ENCODE results near the gene PTPN20.

PTPN20 gene

GRCh38 chr10:47035819-47036337, 124.7 kb downstream of the PTPN20 start:
- DNase-seq = no peak
- TF ChIP-seq POLR2A (IDR thresholded peaks at IDR 0.05; ENCODE audit: low read length) (no peak), GATA1 (IDR thresholded peaks at IDR 0.05; ENCODE audit: low read depth, low read length) (no peak)

GRCh38 chr10:47036771-47037170, 125.5 kb downstream of the PTPN20 start:
- DNase-seq = no peak

GRCh38 chr10:47037654-47038425, 126.6 kb downstream of the PTPN20 start:
- TF ChIP-seq POLR2A (IDR thresholded peaks at IDR 0.05; ENCODE audit: low read length) (no peak), GATA1 (IDR thresholded peaks at IDR 0.05; ENCODE audit: low read depth, low read length) (no peak)
- DNase-seq = no peak

More at GRCh38 chr10:47036771-47037170, 125.5 kb downstream of the PTPN20 start:
- TF ChIP-seq GATA1 (IDR thresholded peaks at IDR 0.05; ENCODE audit: low read depth, low read length) = no peak
- no peak for TF ChIP-seq POLR2A (IDR thresholded peaks at IDR 0.05; ENCODE audit: low read length)

DNA sequence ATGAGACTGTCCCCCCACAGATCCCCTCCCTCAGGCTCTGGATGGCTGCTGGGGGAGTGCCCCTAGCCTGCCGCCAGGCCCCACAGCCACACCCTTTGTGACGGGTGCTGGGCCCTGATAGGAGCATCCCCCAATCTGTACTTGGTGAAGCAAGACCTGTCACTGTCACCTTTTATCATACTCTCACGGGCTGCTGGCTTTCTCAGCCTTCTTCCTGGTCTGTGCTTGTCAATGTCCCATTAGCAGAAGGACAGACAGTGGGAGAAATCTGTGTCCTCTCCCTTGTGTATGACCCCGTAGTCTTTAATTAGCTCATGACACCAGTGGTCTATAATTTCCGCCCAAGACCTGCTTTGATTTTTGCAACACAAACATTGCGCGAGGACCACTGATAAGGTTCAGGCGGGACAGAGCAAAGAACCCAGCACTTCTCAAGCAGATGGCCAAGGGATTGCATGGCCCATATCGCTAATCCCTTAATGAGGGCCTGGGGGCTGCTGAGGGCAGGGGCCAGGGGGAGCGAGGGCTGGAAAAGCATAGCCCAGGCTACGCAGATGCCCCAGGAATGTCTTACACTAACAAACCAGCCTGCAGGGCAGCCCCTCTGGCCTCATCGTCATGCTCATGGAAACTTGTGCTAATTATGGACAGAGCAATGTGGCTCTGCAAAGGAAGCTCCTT, 127.8 kb downstream of the PTPN20 start:
- peak in 1 of 2 experiments; percentile 15 for DNase-seq
- no peak for TF ChIP-seq POLR2A (IDR thresholded peaks at IDR 0.05; ENCODE audit: low read length)
- no peak for TF ChIP-seq GATA1 (IDR thresholded peaks at IDR 0.05; ENCODE audit: low read depth, low read length)

DNA sequence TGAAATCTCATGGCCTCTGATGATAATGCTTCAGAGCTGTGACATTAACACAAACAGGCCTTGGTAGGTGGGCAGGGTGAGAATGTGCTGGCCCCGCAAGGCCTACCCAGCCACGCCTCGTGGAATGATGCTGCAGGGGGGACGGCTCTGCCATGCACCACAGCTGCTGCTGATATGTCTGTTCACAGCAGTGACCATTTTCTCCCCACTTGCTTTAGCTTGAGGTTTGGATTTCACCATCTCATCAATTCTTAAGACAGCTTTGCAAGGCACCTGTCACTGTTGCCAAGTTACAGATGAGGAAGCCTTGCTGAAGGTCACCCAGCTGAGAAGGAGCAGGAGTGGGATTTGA, 128.3 kb downstream of the PTPN20 start:
- TF ChIP-seq POLR2A (IDR thresholded peaks at IDR 0.05; ENCODE audit: low read length) (no peak), GATA1 (IDR thresholded peaks at IDR 0.05; ENCODE audit: low read depth, low read length) (no peak)
- DNase-seq = no peak

- TF ChIP-seq GATA1 (IDR thresholded peaks at IDR 0.05; ENCODE audit: low read depth, low read length) (no peak), POLR2A (IDR thresholded peaks at IDR 0.05; ENCODE audit: low read length) (no peak)
- DNase-seq = no peak
Observed at GRCh38 chr10:47040041-47040491, 128.8 kb downstream of the PTPN20 start.

DNA sequence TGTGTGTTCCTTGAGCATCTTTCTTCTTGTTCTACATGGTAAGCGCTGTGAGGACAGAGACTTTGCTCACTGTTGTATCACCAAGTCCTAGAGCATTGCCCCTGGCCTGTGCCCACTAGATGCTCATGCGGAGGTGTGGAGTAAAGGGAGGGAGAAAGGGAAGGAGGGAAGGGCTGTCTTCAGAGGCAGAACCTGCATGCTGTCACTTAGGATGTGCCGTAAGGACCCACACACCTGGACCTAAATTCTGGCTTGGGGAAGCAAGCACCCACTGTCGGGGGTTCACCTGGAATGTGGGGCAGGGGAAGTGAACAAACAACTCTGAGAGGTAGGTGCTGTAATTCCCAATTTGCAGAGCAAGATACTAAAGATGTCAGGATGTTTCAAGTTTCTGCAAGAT, 129.5 kb downstream of the PTPN20 start:
- DNase-seq = no peak
- TF ChIP-seq GATA1 (IDR thresholded peaks at IDR 0.05; ENCODE audit: low read depth, low read length) (no peak), POLR2A (IDR thresholded peaks at IDR 0.05; ENCODE audit: low read length) (no peak)

GRCh38 chr10:47041396-47042198, 130.4 kb downstream of the PTPN20 start:
- TF ChIP-seq POLR2A (IDR thresholded peaks at IDR 0.05; ENCODE audit: low read length) (no peak), GATA1 (IDR thresholded peaks at IDR 0.05; ENCODE audit: low read depth, low read length) (no peak)
- no peak for DNase-seq

- no peak for DNase-seq
- TF ChIP-seq POLR2A (IDR thresholded peaks at IDR 0.05; ENCODE audit: low read length) (no peak), GATA1 (IDR thresholded peaks at IDR 0.05; ENCODE audit: low read depth, low read length) (no peak)
Observed at GRCh38 chr10:47042199-47042473, 130.9 kb downstream of the PTPN20 start.

DNA sequence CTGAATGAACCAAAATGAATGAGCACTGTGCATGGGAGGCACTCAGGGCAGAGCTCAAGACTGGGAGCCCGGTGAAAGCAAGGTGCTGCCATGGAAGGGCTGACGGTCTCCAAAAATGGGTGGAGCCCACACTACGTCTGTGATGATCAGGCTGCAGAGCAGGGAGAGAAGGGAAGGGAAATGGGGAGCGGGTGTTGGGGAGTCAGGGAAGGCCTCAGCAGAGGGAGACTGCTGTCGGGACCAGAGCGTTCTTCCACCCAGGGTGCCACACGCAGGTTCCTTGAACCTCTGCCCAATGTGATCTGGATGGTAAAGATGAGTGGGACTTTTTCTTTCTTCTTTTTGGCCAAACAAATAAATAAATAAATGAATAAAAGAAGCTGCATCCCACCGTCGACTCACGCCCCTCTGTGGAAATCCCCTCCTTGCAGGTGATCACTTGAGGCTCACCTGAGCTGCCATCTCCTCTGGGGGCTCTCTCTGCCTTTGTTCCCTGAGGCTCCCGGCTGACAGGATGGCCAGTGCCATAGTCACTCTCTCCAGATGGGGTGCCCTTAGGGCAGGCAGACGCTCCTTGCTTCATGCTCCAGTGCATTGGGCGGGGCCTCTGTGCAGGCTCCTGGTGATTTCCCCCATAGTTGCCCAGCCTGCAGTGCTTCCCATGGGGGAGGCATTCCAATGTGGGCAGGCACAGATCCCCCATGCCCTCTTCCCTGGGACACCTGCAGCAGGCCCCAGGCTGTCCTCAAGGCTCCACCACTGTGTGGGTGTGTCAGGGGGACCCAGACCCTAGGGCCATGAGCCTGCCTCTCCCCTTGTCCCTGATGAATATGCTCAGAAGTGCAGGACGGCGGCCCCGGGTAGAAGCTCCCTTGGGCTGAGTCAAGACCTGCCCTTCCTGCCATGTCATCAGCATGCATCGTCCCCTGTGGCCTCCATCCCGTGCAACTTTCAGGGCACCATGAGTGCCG, 131.8 kb downstream of the PTPN20 start:
- TF ChIP-seq GATA1 (IDR thresholded peaks at IDR 0.05; ENCODE audit: low read depth, low read length) (no peak), POLR2A (IDR thresholded peaks at IDR 0.05; ENCODE audit: low read length) (no peak)
- no peak for DNase-seq

GRCh38 chr10:47043928-47044538, 132.8 kb downstream of the PTPN20 start:
- no peak for TF ChIP-seq GATA1 (IDR thresholded peaks at IDR 0.05; ENCODE audit: low read depth, low read length)
- no peak for TF ChIP-seq POLR2A (IDR thresholded peaks at IDR 0.05; ENCODE audit: low read length)
- no peak for DNase-seq

- TF ChIP-seq GATA1 (IDR thresholded peaks at IDR 0.05; ENCODE audit: low read depth, low read length) (no peak), POLR2A (IDR thresholded peaks at IDR 0.05; ENCODE audit: low read length) (no peak)
Observed at GRCh38 chr10:47044741-47045140, 133.5 kb downstream of the PTPN20 start.

More at GRCh38 chr10:47044741-47045140, 133.5 kb downstream of the PTPN20 start:
- DNase-seq = no peak

All from erythroblast (primary cell).